ENCODE measurements around the gene ATP2B1.

The ATP2B1 gene

GRCh38 chr12:89690925-89691324, 17.7 kb downstream of the ATP2B1 start:
- DNase-seq = no peak

GRCh38 chr12:89689306-89689705, 19.3 kb downstream of the ATP2B1 start:
- DNase-seq = no peak

GRCh38 chr12:89686311-89686710, 22.3 kb downstream of the ATP2B1 start:
- DNase-seq = no peak

GRCh38 chr12:89685363-89685972, 23.2 kb downstream of the ATP2B1 start:
- no peak for DNase-seq

- DNase-seq = no peak
Measured at GRCh38 chr12:89684136-89684535, 24.5 kb downstream of the ATP2B1 start.

- no peak for DNase-seq
Measured at GRCh38 chr12:89682284-89682683, 26.4 kb downstream of the ATP2B1 start.

GRCh38 chr12:89680409-89680808, 28.2 kb downstream of the ATP2B1 start:
- no peak for DNase-seq

- DNase-seq = no peak
Measured at GRCh38 chr12:89679631-89680030, 29.0 kb downstream of the ATP2B1 start.

- no peak for DNase-seq
Measured at GRCh38 chr12:89678225-89678624, 30.4 kb downstream of the ATP2B1 start.

GRCh38 chr12:89676930-89677329, 31.7 kb downstream of the ATP2B1 start:
- no peak for DNase-seq

GRCh38 chr12:89674326-89674942, 34.2 kb downstream of the ATP2B1 start:
- DNase-seq = no peak

- DNase-seq = no peak
Measured at GRCh38 chr12:89673603-89674002, 35.0 kb downstream of the ATP2B1 start.

GRCh38 chr12:89672589-89672979, 36.1 kb downstream of the ATP2B1 start:
- DNase-seq = no peak

GRCh38 chr12:89671469-89671868, 37.2 kb downstream of the ATP2B1 start:
- no peak for DNase-seq

GRCh38 chr12:89669197-89669596, 39.4 kb downstream of the ATP2B1 start:
- DNase-seq = no peak

GRCh38 chr12:89665556-89665955, 43.1 kb downstream of the ATP2B1 start:
- no peak for DNase-seq

- no peak for DNase-seq
Measured at GRCh38 chr12:89664441-89664840, 44.2 kb downstream of the ATP2B1 start.

GRCh38 chr12:89663577-89664357, 44.9 kb downstream of the ATP2B1 start:
- no peak for DNase-seq

- DNase-seq = no peak
Measured at GRCh38 chr12:89662623-89663022, 46.0 kb downstream of the ATP2B1 start.

- no peak for DNase-seq
Measured at GRCh38 chr12:89661706-89662330, 46.8 kb downstream of the ATP2B1 start.

GRCh38 chr12:89657739-89658138, 50.9 kb downstream of the ATP2B1 start:
- DNase-seq = no peak

- DNase-seq = no peak
Measured at GRCh38 chr12:89657066-89657465, 51.6 kb downstream of the ATP2B1 start.

GRCh38 chr12:89655841-89656240, 52.8 kb downstream of the ATP2B1 start:
- no peak for DNase-seq

GRCh38 chr12:89651192-89651591, 57.4 kb downstream of the ATP2B1 start:
- no peak for DNase-seq

Data from stimulated activated CD4-positive, alpha-beta T cell treated with anti-CD3 and anti-CD28 coated beads, Interleukin-12 subunit alpha, Interleukin-12 subunit beta, amount 100 ng/mL, for 4 hours (primary cell).